Stimulated activated memory B cell treated with anti-CD40 and anti-IgM and Interleukin-4, amounts not matched to agents 10 μg/mL and 1 μg/mL and 100 μg/mL, for 72 hours (primary cell): ENCODE measurements around the gene TUBA1B.
"Not testable (repeated sequence)": the region's sequence is repeated elsewhere in the genome, so short reads cannot be mapped to it uniquely, and the experiment has no call there.

Experiments used
- ATAC-seq: fragments of 150-1000 bp; cut with Tn5 transposase; 2 replicates; pipeline ENCODE4 v1.10.0; 2021
- H3K27ac Mint-ChIP-seq: one replicate; pipeline ENCODE4 v1.8.0; 2022; ENCODE audit warnings: mild to moderate bottlenecking, mixed read lengths
- H3K27me3 Mint-ChIP-seq: one replicate; pipeline ENCODE4 v1.8.0; 2022; ENCODE audit warnings: mixed read lengths
- H3K36me3 Mint-ChIP-seq: one replicate; pipeline ENCODE4 v1.8.0; 2022; ENCODE audit warnings: mixed read lengths
- H3K4me1 Mint-ChIP-seq: one replicate; pipeline ENCODE4 v1.8.0; 2022; ENCODE audit warnings: mixed read lengths
- H3K4me3 Mint-ChIP-seq: one replicate; pipeline ENCODE4 v1.8.0; 2022; ENCODE audit warnings: mild to moderate bottlenecking, moderate library complexity, mixed read lengths
- H3K9me3 Mint-ChIP-seq: one replicate; pipeline ENCODE4 v1.8.0; 2022; ENCODE audit warnings: mixed read lengths

The TUBA1B gene

DNA sequence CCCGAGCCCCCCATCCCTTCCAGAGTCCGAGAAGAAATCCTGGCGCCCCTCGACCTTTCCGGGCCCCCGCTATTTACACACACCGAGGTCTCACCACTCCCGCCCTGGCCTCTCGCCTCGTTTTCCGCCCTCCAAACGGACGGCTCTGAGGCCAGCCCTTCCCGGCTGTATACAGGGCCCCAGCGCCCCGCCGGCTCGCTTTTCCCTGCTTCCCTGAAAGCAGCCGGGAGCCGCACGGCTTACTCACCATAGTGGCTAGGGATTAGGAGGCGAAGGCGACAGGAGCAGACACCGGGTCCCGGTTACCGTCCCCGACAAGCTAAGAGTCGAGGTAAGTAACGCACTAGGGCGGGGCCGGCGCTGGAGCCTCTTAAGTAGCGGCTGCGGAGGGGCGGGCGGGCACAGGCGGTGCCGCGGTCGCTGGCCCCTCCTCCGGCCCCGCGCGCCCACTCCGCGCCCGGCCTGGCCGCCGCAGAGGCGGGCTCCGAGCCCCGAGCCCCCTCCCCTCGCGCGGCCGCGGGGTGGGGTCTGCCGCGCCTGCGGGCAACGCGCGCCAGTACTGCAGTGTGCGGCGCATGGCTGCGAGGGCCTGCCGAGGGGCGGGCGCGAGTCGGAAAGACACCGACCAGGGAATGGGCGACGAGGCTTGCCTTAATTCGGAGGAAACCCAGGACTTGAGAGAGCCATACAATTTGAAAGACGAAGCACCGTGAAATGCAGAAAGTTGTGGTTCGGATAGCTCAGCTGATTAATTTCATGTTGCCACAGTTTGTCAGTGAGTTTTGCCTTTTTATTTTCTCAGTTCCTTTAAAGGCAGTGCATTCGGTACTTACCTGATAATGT is at the start of gene TUBA1B:
TSS of gene TUBA1B (minus strand) at position 345 of the 843 bp plus-strand sequence. CDS start at position 250, 95 bp downstream.
- peak; percentile 92 for ATAC-seq
- no peaks in the 10 kb centered on the region for H3K27me3 Mint-ChIP-seq
- H3K4me1 Mint-ChIP-seq: peaks cover 41% of the 10 kb centered on the region
- H3K9me3 Mint-ChIP-seq: no peaks in the 10 kb centered on the region
- H3K4me3 Mint-ChIP-seq: peak within 1 kb of the TSS; percentile 99
- peaks cover 43% of the 10 kb centered on the region for H3K36me3 Mint-ChIP-seq
- peak within 1 kb of the TSS; percentile 99 for H3K27ac Mint-ChIP-seq

DNA sequence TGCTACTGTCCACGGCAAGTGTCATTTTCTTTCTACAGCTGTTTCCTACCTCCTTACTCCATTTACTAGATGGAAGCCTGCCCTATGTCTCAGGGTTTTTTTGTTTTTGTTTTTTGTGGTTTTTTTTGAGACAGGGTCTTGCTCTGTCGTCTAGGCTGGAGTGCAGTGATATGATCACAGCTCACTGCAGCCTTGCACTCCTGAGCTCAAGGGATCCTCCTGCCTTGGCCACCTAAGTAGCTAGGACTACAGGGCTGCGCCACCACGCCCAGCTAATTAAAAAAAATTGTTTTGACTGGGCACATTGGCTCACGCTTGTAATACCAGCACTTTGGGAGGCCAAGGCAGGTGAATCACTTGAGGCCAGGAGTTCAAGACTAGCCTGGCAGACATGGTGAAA is 43.0 kb upstream of the TUBA1B start:
- ATAC-seq: no peak
- no peak overlapping the region for H3K4me3 Mint-ChIP-seq
- H3K36me3 Mint-ChIP-seq: peaks cover 5% of the 10 kb centered on the region
- H3K27me3 Mint-ChIP-seq: no peaks in the 10 kb centered on the region
- peaks cover 3% of the 10 kb centered on the region for H3K9me3 Mint-ChIP-seq
- H3K27ac Mint-ChIP-seq: no peak overlapping the region
- H3K4me1 Mint-ChIP-seq: peaks cover 6% of the 10 kb centered on the region

DNA sequence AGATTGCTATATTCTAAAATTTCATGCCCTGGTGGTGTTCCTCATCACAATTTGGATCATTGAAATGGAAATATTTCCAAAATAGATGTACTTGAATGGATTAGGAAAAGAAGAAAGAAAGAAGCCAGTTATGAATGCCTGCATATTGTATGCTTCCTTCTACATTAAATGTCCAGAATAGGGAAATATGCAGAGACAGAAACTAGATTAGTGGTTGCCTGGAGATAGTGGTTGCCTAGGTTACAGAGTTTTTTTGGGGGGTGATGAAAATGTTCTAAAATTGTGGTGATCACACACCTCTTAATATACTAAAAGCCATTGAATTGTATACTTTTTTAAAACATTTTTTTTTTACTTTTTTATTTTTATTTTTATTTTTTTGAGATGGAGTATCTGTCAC is 39.7 kb upstream of the TUBA1B start:
- no peak for ATAC-seq
- H3K4me1 Mint-ChIP-seq: no peaks in the 10 kb centered on the region
- no peak overlapping the region for H3K27ac Mint-ChIP-seq
- H3K9me3 Mint-ChIP-seq: no peaks in the 10 kb centered on the region
- no peaks in the 10 kb centered on the region for H3K36me3 Mint-ChIP-seq
- no peaks in the 10 kb centered on the region for H3K27me3 Mint-ChIP-seq
- no peak overlapping the region for H3K4me3 Mint-ChIP-seq

DNA sequence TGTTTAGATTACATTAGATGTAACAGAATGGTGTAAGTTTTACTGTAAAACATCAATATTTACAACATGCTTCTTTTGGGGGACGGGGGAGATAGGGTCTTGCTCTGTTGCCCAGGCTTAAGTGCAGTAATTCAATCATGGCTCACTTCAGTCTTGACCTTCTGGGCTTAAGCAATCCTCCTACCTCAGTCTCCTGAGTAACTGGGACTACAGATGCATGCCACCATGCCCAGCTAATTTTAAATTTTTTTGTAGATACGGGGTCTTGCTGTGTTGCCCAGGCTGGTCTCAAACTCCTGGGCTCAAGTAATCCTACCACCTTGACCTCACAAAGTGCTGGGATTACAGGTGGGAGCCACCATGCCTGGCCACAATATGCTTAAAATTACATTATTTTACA is 33.9 kb upstream of the TUBA1B start:
- Mint-ChIP-seq H3K36me3 (no peaks in the 10 kb centered on the region), H3K27me3 (no peaks in the 10 kb centered on the region), H3K4me1 (peaks cover 18% of the 10 kb centered on the region), H3K4me3 (no peak overlapping the region), H3K9me3 (no peaks in the 10 kb centered on the region), H3K27ac (no peak overlapping the region)
- ATAC-seq: no peak

DNA sequence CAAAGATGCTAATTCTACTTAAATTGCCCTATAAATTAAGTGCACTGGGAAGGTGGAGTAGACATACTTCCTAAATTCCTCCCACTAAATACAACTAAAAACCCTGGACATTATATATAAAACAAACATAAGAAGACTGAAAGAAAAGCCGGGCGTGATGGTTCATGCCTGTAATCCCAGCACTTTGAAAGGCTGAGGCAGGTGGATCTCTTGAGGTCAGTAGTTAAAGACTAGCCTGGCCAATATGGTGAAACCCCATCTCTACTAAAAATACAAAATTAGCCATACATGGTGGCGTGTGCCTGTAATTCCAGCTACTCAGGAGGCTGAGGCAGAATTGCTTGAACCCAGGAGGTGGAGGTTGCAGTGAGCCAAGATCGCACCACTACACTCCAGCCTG is 30.7 kb upstream of the TUBA1B start:
- peaks cover 21% of the 10 kb centered on the region for H3K4me1 Mint-ChIP-seq
- ATAC-seq: not testable (repeated sequence)

DNA sequence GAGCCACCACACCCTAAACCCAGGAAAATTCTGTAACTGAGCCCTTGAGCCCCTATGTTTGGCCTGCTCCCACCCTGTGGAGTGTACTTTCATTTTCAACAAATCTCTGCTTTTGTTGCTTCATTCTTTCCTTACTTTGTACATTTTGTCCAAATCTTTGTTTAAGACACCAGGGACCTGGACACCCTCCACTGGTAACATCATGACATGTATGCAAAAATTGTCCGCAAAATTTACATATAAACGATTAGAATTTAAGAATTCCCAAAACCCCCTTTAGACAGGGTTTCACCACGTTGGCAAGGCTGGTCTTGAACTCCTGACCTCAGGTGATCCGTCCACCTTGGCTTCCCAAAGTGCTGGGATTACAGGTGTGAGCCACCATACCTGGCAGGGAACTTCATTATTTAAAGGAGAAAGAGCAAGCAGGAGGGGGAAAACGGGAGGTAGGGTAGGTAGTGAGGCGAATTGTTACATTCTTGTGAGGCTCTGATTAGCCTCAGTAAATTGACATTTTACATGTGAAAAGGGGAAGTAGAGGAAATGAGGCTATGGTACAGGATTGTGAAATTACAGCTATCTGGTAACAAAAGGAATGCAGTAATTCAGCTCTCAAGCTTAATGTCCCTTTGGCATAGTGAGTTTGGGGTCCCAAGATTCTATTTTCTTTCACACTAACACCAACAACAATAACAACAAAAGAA is 30.0 kb upstream of the TUBA1B start:
- H3K27me3 Mint-ChIP-seq: no peaks in the 10 kb centered on the region
- peaks cover 21% of the 10 kb centered on the region for H3K4me1 Mint-ChIP-seq
- peak overlapping the region; percentile 88 for H3K27ac Mint-ChIP-seq
- no peaks in the 10 kb centered on the region for H3K36me3 Mint-ChIP-seq
- peak; percentile 66 for ATAC-seq
- peak overlapping the region; percentile 64 for H3K4me3 Mint-ChIP-seq
- H3K9me3 Mint-ChIP-seq: no peaks in the 10 kb centered on the region

More for the DNA sequence above, 30.7 kb upstream of the TUBA1B start:
- H3K4me3 Mint-ChIP-seq, H3K9me3 Mint-ChIP-seq, H3K27me3 Mint-ChIP-seq, H3K36me3 Mint-ChIP-seq: not testable (repeated sequence)
- peak overlapping the region; percentile 88 for H3K27ac Mint-ChIP-seq

DNA sequence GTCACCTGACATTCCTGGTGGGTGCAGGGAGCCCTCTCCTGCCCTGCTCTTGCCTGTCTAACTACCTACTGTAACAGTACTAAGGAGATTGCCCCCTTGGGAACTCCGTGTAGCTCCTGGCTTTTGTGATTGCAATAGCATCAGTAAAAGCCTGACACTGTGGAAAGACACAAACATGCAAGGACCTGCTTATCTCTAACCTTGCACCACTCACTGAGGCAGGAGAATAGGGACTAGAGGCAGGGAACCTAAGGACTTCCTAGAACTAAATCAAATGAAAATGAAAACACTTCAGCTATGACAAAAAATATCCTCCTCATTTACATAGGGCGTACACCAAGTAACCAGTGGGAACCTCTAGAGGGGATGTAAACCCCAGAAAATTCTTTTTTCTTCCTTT is 29.2 kb upstream of the TUBA1B start:
- peak; percentile 43 for ATAC-seq
- Mint-ChIP-seq H3K4me3 (peak overlapping the region; percentile 64), H3K27ac (peak overlapping the region; percentile 88), H3K9me3 (no peaks in the 10 kb centered on the region), H3K27me3 (no peaks in the 10 kb centered on the region), H3K36me3 (no peaks in the 10 kb centered on the region), H3K4me1 (peaks cover 21% of the 10 kb centered on the region)

DNA sequence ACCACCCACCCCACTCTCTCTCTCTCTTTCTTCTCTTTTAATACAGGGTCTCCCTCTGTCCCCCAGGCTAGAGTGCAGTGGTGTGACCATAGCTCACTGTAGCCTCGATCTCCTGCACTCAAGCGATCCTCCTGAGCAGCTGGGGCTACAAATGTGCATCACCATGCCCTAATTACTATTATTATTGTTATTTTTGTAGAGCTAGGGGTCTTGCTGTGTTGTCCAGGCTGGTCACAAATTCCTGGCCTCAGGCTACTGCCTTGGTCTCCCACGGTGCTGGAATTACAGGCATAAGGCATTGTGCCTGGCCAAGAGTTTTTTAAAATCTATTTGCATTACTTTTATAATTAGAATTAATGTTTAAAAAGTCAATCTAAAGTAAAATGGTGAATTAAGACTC is 23.0 kb upstream of the TUBA1B start:
- Mint-ChIP-seq H3K27ac (no peak overlapping the region), H3K27me3 (no peaks in the 10 kb centered on the region), H3K4me1 (no peaks in the 10 kb centered on the region), H3K36me3 (no peaks in the 10 kb centered on the region), H3K4me3 (no peak overlapping the region), H3K9me3 (no peaks in the 10 kb centered on the region)
- no peak for ATAC-seq

DNA sequence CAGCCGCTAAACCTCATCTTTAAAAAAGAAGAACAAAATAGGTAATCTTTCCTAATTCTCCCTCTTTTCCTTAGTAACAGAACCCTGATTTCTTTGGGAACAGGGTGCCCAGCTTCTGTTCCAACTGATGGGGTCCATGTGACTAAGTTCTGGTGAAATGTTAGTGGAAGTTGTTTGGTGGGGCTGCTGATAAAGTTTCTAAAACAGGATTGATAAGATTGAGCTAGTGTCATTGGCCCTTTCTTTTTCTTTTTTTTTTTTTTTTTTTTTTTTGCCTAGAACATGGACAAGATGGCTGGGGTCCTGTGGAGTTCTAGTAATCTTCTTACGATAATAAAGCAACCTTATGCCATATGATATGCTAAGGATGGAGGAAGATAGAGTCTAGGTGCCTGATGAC is 16.2 kb upstream of the TUBA1B start:
- H3K36me3 Mint-ChIP-seq: peaks cover 7% of the 10 kb centered on the region
- no peak overlapping the region for H3K4me3 Mint-ChIP-seq
- H3K27me3 Mint-ChIP-seq: no peaks in the 10 kb centered on the region
- H3K27ac Mint-ChIP-seq: no peak overlapping the region
- H3K4me1 Mint-ChIP-seq: no peaks in the 10 kb centered on the region
- H3K9me3 Mint-ChIP-seq: no peaks in the 10 kb centered on the region
- no peak for ATAC-seq

DNA sequence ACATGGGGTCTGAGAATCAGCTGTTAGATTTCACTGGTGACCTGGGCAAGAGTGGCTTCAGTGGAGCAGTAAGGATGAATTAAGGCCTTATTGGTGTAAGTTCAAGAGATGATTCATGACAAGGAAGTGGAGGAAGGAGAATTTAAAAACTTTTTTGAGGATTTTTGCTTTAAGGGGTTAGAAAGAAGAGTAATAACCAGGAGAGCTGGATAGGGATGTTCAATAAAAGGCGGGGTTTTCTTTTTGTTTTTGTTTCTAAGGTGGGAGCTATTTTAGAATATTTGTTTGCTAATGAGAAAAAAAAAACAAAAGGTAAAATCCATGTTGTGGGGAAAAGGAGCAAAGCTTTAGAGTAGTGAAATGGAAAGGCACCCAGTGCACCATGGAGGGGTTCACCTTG is 15.2 kb upstream of the TUBA1B start:
- Mint-ChIP-seq H3K36me3 (peaks cover 7% of the 10 kb centered on the region), H3K9me3 (no peaks in the 10 kb centered on the region), H3K27ac (no peak overlapping the region), H3K4me1 (no peaks in the 10 kb centered on the region), H3K27me3 (no peaks in the 10 kb centered on the region), H3K4me3 (no peak overlapping the region)
- ATAC-seq: no peak

DNA sequence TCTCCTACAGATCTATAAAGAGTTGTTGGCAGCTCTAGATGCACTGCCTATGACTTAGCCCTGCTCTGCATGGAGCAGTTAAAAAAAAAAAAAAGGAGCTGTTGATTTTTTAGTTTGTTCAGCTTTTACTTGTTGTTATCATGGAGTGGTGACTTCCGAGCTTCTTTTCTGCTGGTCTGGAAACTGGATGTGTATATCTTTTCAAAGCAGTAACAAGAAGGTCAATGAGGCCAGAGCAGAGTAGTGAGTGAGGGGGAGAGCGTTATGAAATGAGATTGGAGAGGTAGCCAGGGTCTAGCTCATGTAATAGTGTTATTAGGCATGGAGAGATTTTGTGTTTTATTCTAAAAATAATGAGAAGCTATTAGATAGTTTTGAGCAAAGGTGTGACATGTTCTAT is 13.2 kb upstream of the TUBA1B start:
- Mint-ChIP-seq H3K27ac (no peak overlapping the region), H3K27me3 (no peaks in the 10 kb centered on the region), H3K4me3 (no peak overlapping the region), H3K9me3 (no peaks in the 10 kb centered on the region), H3K4me1 (no peaks in the 10 kb centered on the region), H3K36me3 (peaks cover 11% of the 10 kb centered on the region)
- ATAC-seq: no peak

DNA sequence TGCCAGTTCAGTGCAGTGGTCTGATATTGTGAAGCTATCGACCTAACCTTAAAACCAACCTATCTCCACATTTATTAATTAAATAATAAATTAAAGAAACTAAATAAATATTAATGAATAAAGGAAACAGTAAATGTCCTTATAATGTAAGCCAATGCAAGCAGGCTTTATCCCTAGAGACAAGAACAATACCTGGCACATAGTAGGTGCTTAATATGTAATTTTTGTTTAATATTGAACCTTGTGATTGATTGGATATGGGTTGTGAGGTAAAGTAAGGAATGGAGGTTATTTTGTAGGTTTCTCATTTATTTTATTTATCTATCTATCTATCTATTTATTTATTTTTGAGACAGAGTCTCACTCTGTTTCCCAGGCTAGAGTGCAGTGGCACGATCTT is 7.8 kb upstream of the TUBA1B start:
- no peaks in the 10 kb centered on the region for H3K27me3 Mint-ChIP-seq
- no peak for ATAC-seq
- H3K36me3 Mint-ChIP-seq: peaks cover 12% of the 10 kb centered on the region
- H3K27ac Mint-ChIP-seq: no peak overlapping the region
- no peak overlapping the region for H3K4me3 Mint-ChIP-seq
- peaks cover 9% of the 10 kb centered on the region for H3K4me1 Mint-ChIP-seq
- H3K9me3 Mint-ChIP-seq: no peaks in the 10 kb centered on the region

DNA sequence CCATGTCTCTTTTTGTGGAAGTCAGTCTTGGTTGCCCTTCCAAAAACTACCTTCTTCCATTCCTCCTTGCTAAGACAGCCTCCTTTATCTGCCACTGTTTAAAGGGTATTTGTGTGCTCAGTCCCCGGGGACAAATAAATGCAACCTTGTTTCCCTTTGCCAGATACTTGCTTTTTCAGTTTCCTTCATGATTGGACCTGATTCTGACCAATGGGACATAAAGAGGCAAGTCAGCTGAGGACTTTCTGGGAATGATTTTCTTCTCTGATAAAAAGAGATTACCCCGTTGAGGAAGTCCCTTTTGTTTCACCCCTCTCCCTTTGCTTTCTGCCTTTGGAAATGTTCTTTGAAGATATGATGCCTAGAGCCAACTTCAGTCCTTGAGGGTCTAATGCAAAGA is 7.4 kb upstream of the TUBA1B start:
- no peaks in the 10 kb centered on the region for H3K27me3 Mint-ChIP-seq
- H3K4me3 Mint-ChIP-seq: no peak overlapping the region
- ATAC-seq: no peak
- no peak overlapping the region for H3K27ac Mint-ChIP-seq
- H3K4me1 Mint-ChIP-seq: peaks cover 13% of the 10 kb centered on the region
- no peaks in the 10 kb centered on the region for H3K9me3 Mint-ChIP-seq
- peaks cover 12% of the 10 kb centered on the region for H3K36me3 Mint-ChIP-seq

DNA sequence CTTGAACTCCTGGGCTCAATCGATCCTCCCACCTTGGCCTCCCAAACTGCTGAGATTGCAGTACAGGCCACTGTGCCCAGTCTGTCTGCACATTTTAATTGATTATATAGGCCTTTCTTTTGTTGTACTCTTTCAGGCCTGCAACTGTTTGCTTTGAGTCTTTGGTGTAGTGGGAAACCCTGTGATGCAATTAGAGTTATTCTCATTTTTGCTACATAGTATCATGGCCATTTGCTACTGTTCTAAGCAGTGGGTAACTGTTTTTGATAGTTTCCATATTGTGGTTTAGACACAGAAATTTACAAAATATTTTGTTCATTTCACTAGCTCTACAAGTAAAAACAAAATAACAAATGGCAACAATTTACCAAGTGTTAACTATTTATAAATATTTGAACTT is 6.3 kb upstream of the TUBA1B start:
- Mint-ChIP-seq H3K4me3 (no peak overlapping the region), H3K27me3 (no peaks in the 10 kb centered on the region), H3K27ac (no peak overlapping the region), H3K4me1 (peaks cover 21% of the 10 kb centered on the region), H3K36me3 (peaks cover 12% of the 10 kb centered on the region), H3K9me3 (no peaks in the 10 kb centered on the region)
- ATAC-seq: no peak

DNA sequence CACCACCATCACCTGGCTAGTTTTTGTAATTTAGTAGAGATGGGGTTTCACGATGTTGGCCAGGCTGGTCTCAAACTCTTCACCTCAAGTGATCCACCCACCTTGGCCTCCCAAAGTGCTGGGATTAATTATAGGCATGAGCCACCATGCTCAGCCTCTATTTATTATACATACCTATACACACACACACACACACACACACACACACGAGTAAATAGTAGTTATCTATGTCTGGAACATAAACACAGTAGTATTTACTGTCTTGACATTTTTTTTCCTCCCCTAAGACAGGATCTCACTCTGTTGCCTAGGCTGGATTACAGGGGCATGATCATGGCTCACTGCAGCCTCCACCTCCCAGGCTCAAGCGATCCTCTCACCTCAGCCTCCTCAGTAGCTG is 5.8 kb upstream of the TUBA1B start:
- Mint-ChIP-seq H3K4me1 (peaks cover 24% of the 10 kb centered on the region), H3K36me3 (peaks cover 12% of the 10 kb centered on the region)
- not testable (repeated sequence) for H3K27ac Mint-ChIP-seq, H3K27me3 Mint-ChIP-seq, H3K4me3 Mint-ChIP-seq, H3K9me3 Mint-ChIP-seq, ATAC-seq

DNA sequence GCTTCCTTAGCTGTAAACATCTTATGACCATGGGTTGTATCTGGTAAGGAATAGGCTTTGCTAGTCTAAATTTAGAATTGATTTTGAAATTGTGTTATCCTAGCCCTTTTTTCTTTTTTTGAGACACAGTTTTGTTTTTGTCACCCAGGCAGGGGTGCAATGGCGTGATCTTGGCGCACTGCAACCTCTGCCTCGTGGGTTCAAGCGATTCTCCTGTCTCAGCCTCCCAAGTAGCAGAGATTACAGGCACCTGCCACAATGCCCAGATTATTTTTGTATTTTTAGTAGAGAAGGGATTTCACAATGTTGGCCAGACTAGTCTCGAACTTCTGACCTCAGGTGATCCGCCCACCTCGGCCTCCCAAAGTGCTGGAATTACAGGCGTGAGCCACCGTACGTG is 2.4 kb upstream of the TUBA1B start:
- Mint-ChIP-seq H3K36me3 (peaks cover 30% of the 10 kb centered on the region), H3K4me3 (no peak overlapping the region), H3K4me1 (peaks cover 46% of the 10 kb centered on the region), H3K27ac (peak overlapping the region; percentile 99), H3K9me3 (no peaks in the 10 kb centered on the region), H3K27me3 (no peaks in the 10 kb centered on the region)
- no peak for ATAC-seq
